Tibial nerve (tissue), 4 donors: ENCODE results near the gene PTPN14. TPM values are rescaled to one million over a fixed set of nuclear protein-coding genes. Genes with fewer than 3 reads are reported as not detected.

Experiments used
- DNase-seq, 2 donors: peaks; one replicate each; pipeline ENCODE4 v3.0.0-alpha.2; 2019; ENCODE audit warnings: low spot score in 2 of 2
- H3K27ac ChIP-seq, 4 donors: fragments of 200-600 bp; sonication (generic) in 3 of 4; one replicate each; pipeline ENCODE4 v1.5.1; 2017 to 2019; ENCODE audit warnings: mild to moderate bottlenecking in 1 of 4
- H3K27me3 ChIP-seq, 2 donors: fragments of 200-600 bp; sonication (generic) in 1 of 2; one replicate each; pipeline versions ENCODE4 v1.5.1 to v1.6.0; 2017 to 2019
- H3K36me3 ChIP-seq, 3 donors: fragments of 200-600 bp; sonication (generic); one replicate each; pipeline ENCODE4 v1.5.1; 2018 to 2019
- H3K4me1 ChIP-seq, 4 donors: fragments of 200-600 bp; sonication (generic) in 3 of 4; one replicate each; pipeline ENCODE4 v1.5.1; 2017 to 2019
- H3K4me3 ChIP-seq, 4 donors: fragments of 200-600 bp; sonication (generic) in 3 of 4; one replicate each; pipeline ENCODE4 v1.5.1; 2017 to 2019; ENCODE audit warnings: mild to moderate bottlenecking in 1 of 4, moderate library complexity in 1 of 4
- H3K9me3 ChIP-seq, 4 donors: fragments of 200-600 bp; sonication (generic) in 3 of 4; one replicate each; pipeline ENCODE4 v1.5.1; 2017 to 2019
- EP300 ChIP-seq, 2 donors: sonication (generic); formaldehyde crosslinking; IDR thresholded peaks; one replicate each; pipeline ENCODE4 v1.6.1; 2017; ENCODE audit warnings: antibody characterized with exemption in 2 of 2, mild to moderate bottlenecking in 1 of 2
- POLR2A ChIP-seq, 2 donors: fragments of 450-650 bp; IDR thresholded peaks; one replicate each; pipeline ENCODE4 v1.6.1; 2017; ENCODE audit warnings: antibody characterized with exemption in 2 of 2, mild to moderate bottlenecking in 2 of 2, moderate library complexity in 2 of 2
- WGBS, 2 donors: methylation state at CpG; one replicate each; pipeline ENCODE4 v1.1.5; 2018; 5-methylcytosine and 5-hydroxymethylcytosine counted together
- total RNA-seq, 4 donors: library from RNA; depleted of rRNA; stranded (reverse); fragments of >200 nt; gene quantifications; one replicate each; pipeline ENCODE4 v1.1.0, GENCODE V29; 2016
- TF ChIP-seq, protein P1 (sequence below), 5 experiments: fragments of 200-600 bp in 3 of 5; fragments of 450-650 bp in 2 of 5; sonication (generic) in 3 of 5; IDR thresholded peaks; one replicate each; pipeline ENCODE4 v1.5.1; 2016 to 2019; ENCODE audit warnings: antibody characterized with exemption in 5 of 5, mild to moderate bottlenecking in 3 of 5, moderate library complexity in 2 of 5

Gene PTPN14
- total RNA-seq, 4 donors from 2014 or later: 25.8 to 47.4 (median 38.2) TPM

DNA sequence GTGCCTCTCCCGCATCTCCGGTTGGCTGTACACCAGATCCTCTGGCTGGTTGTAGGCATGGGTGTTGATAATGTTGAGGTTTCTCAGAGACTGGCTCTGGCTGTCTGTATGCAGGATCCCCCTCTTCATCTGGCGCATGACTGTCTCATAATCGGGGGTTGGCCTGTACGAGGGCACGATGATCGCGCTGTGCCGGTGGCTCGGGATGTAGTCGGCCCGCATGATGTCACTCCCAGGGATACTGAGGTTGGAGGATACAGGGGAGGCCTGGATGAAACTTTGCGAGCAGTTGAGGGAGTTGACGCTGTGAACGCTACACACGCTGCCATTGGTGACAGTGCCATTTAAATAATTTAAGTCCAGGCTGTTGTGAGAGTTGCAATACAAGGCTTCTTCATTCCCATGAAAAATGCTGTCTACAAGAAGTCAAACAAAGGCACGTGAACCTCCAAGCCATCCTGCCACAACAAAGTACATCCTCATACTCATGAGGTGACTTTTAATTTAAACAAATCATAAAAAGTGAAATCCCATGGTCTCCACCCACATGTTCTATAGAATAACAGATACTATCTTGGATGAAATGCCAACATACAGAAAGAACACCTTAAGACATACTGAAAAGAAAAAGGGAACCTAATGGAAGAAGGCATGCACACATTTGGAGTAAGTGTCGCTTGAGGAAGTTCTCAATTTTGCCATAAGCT lies 166.9 kb downstream of the PTPN14 start:
- no peak overlapping the region for H3K27ac ChIP-seq
- 93 to 96% methylated on average over 18 of the region's 18 CpGs for WGBS, 2 donors
- peaks cover 0 to 5% (median 0%) of the 10 kb centered on the region in 4 donors for H3K4me1 ChIP-seq
- H3K36me3 ChIP-seq: peaks cover 0 to 63% (median 2%) of the 10 kb centered on the region in 3 donors
- no peak overlapping the region for H3K4me3 ChIP-seq
- no peaks in the 10 kb centered on the region for H3K27me3 ChIP-seq
- H3K9me3 ChIP-seq: no peaks in the 10 kb centered on the region
- no peak for DNase-seq
- TF ChIP-seq EP300 (IDR thresholded peaks at IDR 0.05): no peak
- no peak for TF ChIP-seq POLR2A (IDR thresholded peaks at IDR 0.05)
- TF ChIP-seq, protein P1, sequence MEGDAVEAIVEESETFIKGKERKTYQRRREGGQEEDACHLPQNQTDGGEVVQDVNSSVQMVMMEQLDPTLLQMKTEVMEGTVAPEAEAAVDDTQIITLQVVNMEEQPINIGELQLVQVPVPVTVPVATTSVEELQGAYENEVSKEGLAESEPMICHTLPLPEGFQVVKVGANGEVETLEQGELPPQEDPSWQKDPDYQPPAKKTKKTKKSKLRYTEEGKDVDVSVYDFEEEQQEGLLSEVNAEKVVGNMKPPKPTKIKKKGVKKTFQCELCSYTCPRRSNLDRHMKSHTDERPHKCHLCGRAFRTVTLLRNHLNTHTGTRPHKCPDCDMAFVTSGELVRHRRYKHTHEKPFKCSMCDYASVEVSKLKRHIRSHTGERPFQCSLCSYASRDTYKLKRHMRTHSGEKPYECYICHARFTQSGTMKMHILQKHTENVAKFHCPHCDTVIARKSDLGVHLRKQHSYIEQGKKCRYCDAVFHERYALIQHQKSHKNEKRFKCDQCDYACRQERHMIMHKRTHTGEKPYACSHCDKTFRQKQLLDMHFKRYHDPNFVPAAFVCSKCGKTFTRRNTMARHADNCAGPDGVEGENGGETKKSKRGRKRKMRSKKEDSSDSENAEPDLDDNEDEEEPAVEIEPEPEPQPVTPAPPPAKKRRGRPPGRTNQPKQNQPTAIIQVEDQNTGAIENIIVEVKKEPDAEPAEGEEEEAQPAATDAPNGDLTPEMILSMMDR (IDR thresholded peaks at IDR 0.05): no peak

DNA sequence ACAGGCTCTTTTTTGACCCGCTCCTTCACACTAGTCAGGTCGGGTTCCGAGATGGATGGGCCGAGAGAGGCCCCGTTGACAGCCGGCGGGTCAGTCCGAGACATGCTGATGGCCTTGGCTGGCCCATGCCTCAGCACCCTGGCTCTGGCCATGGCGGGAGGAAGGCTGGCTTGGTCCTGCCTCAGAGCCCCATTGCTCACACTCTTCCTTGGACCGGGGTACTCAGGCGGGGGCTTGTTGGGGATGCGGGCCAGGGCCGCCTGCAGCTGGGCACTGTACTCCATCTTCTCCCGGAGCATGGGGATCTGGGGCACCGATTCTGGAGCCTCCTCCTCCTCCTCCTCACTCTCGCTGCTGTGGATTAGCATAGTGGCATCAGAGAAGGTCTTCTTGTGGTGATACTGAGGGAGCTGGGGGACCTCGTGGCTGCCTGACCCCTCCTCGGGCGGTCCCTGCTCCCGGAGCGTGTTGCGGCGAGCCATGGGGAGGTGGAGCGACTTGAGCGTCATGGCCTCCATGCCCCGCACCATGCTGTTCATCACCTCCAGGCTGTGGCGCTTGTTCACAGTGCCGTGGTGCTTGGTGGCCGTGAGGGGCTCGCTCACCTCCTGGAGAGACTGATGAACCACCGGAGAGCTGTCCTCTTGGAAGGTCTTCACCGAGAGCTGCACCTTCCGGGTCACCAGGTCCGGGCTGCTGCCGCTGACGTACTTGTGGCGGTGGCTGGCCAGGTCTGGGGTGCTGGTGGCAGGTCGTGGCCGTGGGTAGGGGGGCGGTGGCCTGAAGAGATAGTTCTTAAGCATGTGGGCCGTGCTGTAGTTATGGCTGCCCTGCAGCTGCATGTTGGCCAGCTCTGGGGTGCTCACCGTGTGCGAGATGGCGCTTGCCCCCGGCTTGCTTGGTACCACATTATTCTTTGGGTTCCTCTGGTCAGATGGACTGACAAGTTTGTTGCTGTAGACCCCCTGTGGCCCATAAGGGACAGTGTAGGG lies 167.7 kb downstream of the PTPN14 start:
- H3K4me3 ChIP-seq: no peak overlapping the region

DNA sequence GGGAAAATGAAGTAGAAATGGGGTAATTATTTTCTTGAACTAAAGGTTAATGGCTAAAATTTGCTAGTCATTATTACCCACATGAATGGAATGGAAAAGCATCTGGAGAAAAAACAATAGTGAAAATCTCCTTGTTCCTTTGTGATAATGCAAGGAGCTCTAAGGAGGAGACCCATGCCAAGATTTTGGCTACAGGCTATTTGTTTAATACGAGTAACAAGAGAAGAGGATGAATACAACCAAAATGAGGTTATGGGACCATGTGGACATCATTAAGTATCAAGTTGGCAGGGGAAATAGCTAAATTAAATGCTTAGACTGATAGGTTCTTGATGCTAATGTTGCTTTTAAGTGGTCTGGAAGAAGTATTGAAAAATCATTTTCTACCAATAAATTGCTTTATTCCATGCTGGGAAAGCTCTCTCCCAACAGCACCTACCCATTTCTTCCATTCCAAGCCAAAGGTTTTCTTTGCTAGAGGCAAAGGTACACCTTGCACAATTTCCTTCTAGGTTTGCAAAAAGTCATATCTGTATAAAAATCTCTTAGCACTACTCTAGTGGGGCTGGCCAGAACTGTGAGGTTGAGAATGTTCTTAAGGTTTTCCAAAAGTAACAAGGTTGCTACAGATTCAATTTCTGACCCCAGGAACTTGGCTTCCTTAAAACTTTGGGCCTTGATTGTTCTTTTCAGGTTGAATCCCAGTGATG lies 170.3 kb downstream of the PTPN14 start:
- WGBS, 2 donors: 52 to 53% methylated on average over 1 of the region's 1 CpG
- no peak overlapping the region for H3K27ac ChIP-seq
- TF ChIP-seq, protein P1 (IDR thresholded peaks at IDR 0.05): no peak
- TF ChIP-seq EP300 (IDR thresholded peaks at IDR 0.05): no peak
- TF ChIP-seq POLR2A (IDR thresholded peaks at IDR 0.05): no peak
- H3K9me3 ChIP-seq: no peaks in the 10 kb centered on the region
- H3K27me3 ChIP-seq: no peaks in the 10 kb centered on the region
- no peak for DNase-seq
- peaks cover 0 to 59% (median 2%) of the 10 kb centered on the region in 3 donors for H3K36me3 ChIP-seq
- H3K4me3 ChIP-seq: no peak overlapping the region
- H3K4me1 ChIP-seq: no peaks in the 10 kb centered on the region

More for the DNA sequence above, 167.7 kb downstream of the PTPN14 start:
- Histone ChIP-seq H3K27me3 (no peaks in the 10 kb centered on the region), H3K27ac (no peak overlapping the region), H3K9me3 (no peaks in the 10 kb centered on the region), H3K4me1 (peaks cover 0 to under 1% (median 0%) of the 10 kb centered on the region in 4 donors), H3K36me3 (peaks cover 0 to 70% (median 2%) of the 10 kb centered on the region in 3 donors)
- 96 to 97% methylated on average over 19 to 31 of the region's 45 CpGs for WGBS, 2 donors
- TF ChIP-seq POLR2A (IDR thresholded peaks at IDR 0.05): no peak
- DNase-seq: no peak

DNA sequence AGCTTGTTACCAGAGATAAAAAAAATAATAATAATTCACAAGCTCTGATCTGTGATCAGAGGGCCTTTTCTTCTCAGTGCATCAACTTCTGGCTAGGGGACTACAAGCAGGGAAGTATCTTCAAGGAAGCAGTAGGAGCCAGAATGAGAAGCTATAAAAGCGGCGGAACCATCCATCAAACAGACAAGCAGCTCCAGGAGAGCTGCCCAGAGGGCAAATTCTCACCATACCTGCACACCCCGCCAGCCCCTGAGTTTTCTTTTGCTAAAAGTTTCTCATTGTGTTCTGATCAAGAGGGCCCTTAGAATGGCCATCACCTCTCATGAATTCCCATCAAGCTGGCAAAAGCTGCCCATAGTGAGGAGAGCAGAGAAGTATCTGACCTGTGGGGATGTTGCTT lies 171.0 kb downstream of the PTPN14 start:
- Histone ChIP-seq H3K27ac (no peak overlapping the region), H3K9me3 (no peaks in the 10 kb centered on the region), H3K4me3 (no peak overlapping the region), H3K36me3 (peaks cover 0 to 63% (median 2%) of the 10 kb centered on the region in 3 donors), H3K4me1 (no peaks in the 10 kb centered on the region), H3K27me3 (no peaks in the 10 kb centered on the region)
- WGBS, 2 donors: 83 to 92% methylated on average over 3 of the region's 3 CpGs
- no peak for DNase-seq
- no peak for TF ChIP-seq EP300 (IDR thresholded peaks at IDR 0.05)
- no peak for TF ChIP-seq POLR2A (IDR thresholded peaks at IDR 0.05)

DNA sequence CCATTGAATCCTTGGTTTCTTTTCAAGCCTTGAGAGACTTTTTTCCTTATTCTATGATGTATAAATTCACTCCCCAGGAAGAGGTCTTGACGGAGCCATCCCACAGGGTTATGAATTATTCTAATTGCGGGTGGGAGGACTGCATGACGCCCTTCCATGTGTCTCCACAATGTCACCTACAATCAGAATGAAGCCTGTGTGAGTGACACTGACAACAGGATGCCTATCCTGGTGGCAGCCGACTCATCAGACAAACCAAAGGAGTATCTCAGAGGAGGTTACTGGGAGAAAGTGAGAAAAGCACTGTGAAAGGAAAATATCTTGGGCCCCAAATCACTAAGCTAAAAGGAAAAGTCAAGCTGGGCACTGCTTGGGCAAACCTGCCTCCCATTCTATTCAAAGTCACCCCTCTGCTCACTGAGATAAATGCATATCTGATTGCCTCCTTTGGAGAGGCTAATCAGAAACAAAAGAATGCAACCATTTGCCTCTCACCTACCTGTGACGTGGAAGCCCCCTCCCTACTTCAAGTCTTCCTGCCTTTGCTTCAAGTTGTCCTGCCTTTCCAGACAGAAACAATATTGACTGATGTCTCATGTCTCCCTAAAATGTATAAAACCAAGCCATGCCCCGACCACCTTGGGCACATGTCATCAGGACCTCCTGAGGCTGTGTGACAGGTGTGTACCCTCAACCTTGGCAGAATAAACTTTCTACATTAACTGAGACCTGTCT lies 172.0 kb downstream of the PTPN14 start:
- Histone ChIP-seq H3K9me3 (no peaks in the 10 kb centered on the region), H3K27me3 (no peaks in the 10 kb centered on the region), H3K4me3 (no peak overlapping the region), H3K4me1 (no peaks in the 10 kb centered on the region), H3K36me3 (peaks cover 0 to 61% (median 2%) of the 10 kb centered on the region in 3 donors), H3K27ac (no peak overlapping the region)
- DNase-seq: no peak
- TF ChIP-seq POLR2A (IDR thresholded peaks at IDR 0.05) (no peak), EP300 (IDR thresholded peaks at IDR 0.05) (no peak)
- TF ChIP-seq, protein P1 (IDR thresholded peaks at IDR 0.05): no peak
- WGBS, 2 donors: 77 to 86% methylated on average over 6 of the region's 6 CpGs
